Upper lobe of left lung (tissue), 4 donors: ENCODE measurements around the gene KRTAP10-8.

Experiments
- EP300 ChIP-seq, 4 donors: sonication (generic); formaldehyde crosslinking; IDR thresholded peaks; one replicate each; pipeline ENCODE4 v1.5.1; 2017; ENCODE audit warnings: antibody characterized with exemption in 4 of 4, control low read depth in 2 of 4
- POLR2A ChIP-seq, 4 donors: fragments of 450-650 bp; IDR thresholded peaks; one replicate each; pipeline ENCODE4 v1.5.1; 2016 to 2017; ENCODE audit warnings: antibody characterized with exemption in 4 of 4, mild to moderate bottlenecking in 2 of 4
- TF ChIP-seq, protein P1 (sequence below), 6 experiments: fragments of 450-650 bp in 4 of 6; fragments of 200-600 bp in 2 of 6; sonication (generic) in 2 of 6; IDR thresholded peaks; one replicate each; pipeline ENCODE4 v1.5.1; 2016 to 2019; ENCODE audit warnings: antibody characterized with exemption in 6 of 6

DNA sequence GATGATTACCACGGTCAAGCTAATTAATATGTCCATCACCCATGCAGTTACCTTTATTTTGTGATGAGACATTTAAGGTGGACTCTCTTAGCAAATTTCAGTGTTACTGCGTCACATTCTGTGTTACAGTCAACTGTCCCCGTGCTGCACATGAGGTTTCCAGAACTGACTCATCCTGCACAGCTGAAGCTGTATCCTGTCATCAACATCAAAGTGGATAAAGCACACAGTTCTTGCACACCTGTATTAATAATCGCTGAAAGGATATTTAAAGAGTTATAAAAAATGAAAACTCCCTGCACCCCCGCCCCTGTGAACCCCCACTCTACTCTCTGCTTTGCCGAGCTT, 28.1 kb upstream of the KRTAP10-8 start:
- TF ChIP-seq POLR2A (IDR thresholded peaks at IDR 0.05) = no peak
- TF ChIP-seq, protein P1, sequence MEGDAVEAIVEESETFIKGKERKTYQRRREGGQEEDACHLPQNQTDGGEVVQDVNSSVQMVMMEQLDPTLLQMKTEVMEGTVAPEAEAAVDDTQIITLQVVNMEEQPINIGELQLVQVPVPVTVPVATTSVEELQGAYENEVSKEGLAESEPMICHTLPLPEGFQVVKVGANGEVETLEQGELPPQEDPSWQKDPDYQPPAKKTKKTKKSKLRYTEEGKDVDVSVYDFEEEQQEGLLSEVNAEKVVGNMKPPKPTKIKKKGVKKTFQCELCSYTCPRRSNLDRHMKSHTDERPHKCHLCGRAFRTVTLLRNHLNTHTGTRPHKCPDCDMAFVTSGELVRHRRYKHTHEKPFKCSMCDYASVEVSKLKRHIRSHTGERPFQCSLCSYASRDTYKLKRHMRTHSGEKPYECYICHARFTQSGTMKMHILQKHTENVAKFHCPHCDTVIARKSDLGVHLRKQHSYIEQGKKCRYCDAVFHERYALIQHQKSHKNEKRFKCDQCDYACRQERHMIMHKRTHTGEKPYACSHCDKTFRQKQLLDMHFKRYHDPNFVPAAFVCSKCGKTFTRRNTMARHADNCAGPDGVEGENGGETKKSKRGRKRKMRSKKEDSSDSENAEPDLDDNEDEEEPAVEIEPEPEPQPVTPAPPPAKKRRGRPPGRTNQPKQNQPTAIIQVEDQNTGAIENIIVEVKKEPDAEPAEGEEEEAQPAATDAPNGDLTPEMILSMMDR (IDR thresholded peaks at IDR 0.05) = no peak
- no peak for TF ChIP-seq EP300 (IDR thresholded peaks at IDR 0.05)
